GM18519 (cell line): ENCODE data around the gene TMEM256.

Experiments
- ATAC-seq: cut with Tn5 transposase; IDR thresholded peaks from one replicate; pipeline ENCODE4 v1.9.1; 2021; ENCODE audit warnings: mild to moderate bottlenecking, moderate library complexity; ENCODE audit not compliant: unreplicated experiment, low FRiP score

TMEM256 gene

DNA sequence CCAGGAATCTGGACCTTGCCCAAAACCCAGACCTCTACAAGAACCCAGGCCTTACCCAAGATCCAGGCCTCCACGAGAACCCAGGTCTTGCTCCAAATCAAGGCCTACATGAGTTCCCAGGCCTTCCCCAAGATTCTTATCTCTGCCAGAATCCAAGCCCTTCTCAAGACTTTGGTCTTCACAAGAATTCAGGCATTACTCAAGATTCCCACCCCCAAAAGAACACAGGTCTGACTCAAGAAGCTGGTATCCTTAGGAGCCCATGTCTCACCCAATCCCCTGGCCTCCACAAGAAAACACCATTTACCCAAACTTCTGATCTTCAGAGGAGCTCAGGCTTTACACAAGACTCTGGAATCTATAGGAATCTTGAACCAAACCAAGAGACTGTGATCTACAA is 27.3 kb upstream of the TMEM256 start:
- ATAC-seq = no peak

GRCh38 chr17:7429722-7430121 is 25.8 kb upstream of the TMEM256 start:
- ATAC-seq = no peak

- ATAC-seq = no peak
Observed at GRCh38 chr17:7428557-7428956, 24.7 kb upstream of the TMEM256 start, which contains the start of gene SPEM3. Gene SPEM3, plus strand, starts transcription at chr17:7428857. Its CDS starts 46 bp downstream, at chr17:7428903.

DNA sequence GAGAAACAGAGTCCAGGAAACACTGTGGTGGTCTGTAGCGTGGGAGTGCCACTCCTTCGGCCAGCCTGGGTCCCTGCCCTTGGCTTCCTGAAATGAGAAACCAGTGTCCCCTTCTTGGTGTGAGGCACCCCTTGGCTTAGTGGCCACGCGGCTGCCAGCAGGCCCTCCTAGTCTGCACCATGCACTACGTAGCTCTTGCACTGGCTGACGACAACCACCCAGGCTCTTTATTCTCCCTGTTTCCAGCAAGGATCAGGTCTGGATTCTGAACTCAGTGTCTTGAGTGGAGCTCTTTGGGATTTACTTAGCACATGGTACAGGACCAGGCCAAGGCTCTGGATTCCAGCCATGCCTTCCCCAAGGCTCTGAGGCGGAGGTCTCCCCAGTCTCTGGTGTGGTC is 23.7 kb upstream of the TMEM256 start:
- ATAC-seq = no peak

GRCh38 chr17:7426896-7427489 is 23.1 kb upstream of the TMEM256 start:
- ATAC-seq = no peak

DNA sequence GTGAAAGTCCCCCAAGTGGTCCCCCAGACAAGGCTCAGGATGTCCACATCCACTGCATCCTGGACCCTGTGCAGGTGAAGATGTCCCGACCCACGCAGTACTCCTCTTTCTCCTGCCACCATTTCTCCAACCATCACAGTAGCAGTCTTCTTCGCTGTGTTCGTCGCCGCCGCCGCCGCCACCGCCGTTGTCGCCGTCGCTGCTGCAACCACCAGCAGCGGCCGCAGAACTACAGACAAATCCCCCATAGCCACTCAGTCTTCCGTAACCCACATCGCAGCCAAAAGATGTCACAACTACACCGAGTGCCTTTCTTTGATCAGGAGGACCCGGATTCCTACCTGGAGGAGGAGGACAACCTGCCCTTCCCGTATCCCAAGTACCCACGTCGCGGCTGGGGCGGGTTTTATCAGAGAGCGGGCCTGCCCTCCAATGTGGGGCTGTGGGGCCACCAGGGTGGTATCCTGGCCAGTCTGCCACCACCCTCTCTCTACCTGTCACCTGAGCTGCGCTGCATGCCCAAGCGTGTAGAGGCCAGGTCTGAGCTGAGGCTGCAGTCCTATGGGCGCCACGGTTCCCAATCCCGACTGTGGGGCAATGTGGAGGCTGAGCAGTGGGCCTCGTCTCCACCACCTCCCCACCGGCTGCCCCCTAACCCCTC is 22.4 kb upstream of the TMEM256 start:
- ATAC-seq = no peak

DNA sequence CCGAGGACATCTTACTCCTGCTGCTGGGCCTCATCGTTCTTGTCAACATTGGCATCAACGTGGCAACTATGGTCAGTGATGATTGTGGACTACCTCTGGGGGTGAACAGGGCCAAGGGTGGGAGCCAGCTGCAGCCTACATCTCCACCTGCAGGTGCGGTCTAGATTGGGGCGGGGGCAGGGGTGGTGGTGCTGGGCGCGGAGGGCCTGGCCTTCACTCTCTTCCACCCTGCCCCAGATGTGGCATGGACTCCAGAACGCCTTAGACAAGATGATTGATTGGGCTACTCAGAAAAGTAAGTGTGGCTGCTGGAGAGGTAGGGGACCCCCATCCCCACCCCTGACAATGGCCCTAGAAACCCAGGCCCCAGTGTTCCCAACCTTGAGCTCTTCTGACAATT is 21.9 kb upstream of the TMEM256 start:
- no peak for ATAC-seq

- no peak for ATAC-seq
Observed at GRCh38 chr17:7425316-7425715, 21.4 kb upstream of the TMEM256 start, which contains the start of gene SPEM2. Gene SPEM2, plus strand, starts transcription at chr17:7425616. Its CDS starts 73 bp downstream, at chr17:7425689.

GRCh38 chr17:7423679-7424078 is 19.8 kb upstream of the TMEM256 start:
- no peak for ATAC-seq

GRCh38 chr17:7421186-7421585 is 17.3 kb upstream of the TMEM256 start:
- no peak for ATAC-seq

DNA sequence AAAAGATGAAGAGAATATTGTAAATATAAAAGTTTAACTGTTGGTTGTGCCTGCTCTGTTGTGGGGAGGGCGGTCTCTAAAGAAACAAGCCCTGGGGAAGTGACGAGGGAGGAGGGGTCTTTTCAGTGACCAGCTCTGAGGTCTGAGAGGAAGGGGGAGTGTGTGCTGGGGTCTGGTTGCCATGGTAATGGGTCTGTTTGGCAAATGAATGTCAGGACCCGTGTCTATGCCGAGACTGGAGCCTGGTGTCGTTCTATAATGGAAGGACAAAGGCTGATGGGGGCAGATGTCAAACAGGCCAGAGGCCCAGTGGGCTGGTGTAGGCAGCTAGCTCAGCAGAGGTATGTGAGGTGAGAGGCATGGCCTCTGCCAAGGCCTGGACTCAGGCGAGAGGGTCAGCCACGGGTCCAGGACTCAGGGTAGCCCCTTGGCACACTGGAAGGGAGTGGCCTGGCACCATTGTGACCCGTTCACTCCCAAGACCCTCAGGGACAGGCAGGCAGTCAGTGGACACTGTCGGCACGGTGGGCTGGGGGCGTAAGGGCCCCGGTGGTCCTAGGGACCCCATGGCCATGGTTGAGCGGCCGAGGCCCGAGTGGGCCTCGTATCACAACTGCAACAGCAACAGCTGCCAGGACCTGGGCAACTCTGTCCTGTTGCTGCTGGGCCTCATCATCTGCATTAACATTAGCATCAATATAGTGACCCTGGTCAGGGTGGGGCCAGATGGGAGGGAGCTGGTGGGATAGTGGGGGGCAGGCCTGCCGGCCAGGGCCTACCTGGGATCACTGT is 16.1 kb upstream of the TMEM256 start, which contains the start of gene SPEM1:
TSS of gene SPEM1 (plus strand) at position 506 of the 792 bp plus-strand sequence. CDS start at position 567, 61 bp downstream.
- ATAC-seq = no peak

DNA sequence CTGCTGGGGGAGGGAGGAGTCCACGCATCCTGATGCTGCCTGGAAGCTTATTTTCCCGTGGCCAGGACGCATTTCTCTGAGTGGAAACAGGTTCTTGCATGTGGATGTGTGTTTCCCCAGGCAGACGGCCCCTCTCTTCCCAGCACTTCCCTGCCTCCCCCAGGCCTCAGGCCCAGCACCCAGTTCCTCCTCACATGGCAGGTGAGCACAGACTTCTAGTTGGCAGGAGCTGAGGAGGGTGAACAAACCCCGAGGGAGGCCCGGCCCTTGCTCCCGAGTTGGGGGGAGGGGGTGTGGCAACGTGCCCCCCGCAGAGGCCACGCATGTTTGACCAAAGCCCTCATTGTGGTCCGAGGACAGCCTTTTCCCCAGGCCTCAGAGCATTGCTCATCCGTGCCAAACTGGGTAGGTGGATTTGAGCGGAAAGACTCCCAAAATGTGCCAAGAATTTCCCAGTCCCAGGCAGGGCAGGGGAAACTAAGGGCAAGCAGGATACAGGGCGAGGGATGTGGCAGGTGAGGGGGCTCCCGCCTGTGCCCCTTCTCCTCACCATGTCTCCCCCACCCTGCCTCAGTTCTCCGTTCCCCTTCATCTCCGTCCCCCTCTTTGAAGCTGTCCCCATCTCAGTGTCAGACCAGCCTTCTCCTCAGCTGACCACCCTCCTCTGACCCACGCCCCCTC is 14.7 kb upstream of the TMEM256 start:
- no peak for ATAC-seq

- no peak for ATAC-seq
Observed at GRCh38 chr17:7417056-7417655, 13.3 kb upstream of the TMEM256 start.

GRCh38 chr17:7416323-7416722 is 12.4 kb upstream of the TMEM256 start:
- no peak for ATAC-seq

GRCh38 chr17:7415784-7416183 is 11.9 kb upstream of the TMEM256 start:
- ATAC-seq = no peak

DNA sequence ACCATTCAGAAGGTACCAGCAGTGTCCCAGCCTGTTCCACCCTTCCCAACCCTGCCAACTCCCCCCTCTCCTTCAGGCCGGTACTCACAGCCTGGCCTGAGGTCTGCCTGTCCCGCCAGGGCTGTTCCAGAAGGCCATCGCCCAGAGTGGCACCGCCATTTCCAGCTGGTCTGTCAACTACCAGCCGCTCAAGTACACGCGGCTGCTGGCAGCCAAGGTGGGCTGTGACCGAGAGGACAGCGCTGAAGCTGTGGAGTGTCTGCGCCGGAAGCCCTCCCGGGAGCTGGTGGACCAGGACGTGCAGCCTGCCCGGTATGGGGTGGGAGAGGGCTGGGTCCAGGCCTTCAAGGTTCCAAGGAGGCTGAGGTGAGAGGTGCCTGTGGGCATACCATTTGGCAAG is 10.9 kb upstream of the TMEM256 start:
- no peak for ATAC-seq

- ATAC-seq = no peak
Observed at GRCh38 chr17:7413346-7413985, 9.6 kb upstream of the TMEM256 start.

DNA sequence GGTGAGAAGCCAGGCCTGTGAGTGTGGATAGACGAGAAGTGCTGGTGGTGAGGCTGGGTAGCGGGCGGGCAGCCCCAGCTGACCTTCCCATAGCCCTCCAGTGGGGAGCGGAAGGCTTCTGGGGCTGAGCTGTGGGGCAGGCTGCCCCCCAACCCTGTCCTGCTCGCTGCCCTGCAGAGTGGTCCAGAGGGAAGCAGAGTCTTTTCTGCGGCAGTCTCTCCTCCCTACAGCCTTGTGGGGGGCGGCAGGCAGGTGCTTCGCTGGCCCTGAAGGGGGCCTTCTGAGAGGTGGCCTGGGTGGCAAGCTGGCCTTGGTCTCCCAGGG is 7.5 kb upstream of the TMEM256 start:
- no peak for ATAC-seq

- no peak for ATAC-seq
Observed at GRCh38 chr17:7410634-7411426, 6.9 kb upstream of the TMEM256 start.
